Stimulated activated CD4-positive, alpha-beta T cell treated with anti-CD3 and anti-CD28 coated beads, TNF-alpha, amount 100 ng/mL, for 1 hour (primary cell): ENCODE data around the gene AKAP10.
"Not testable (repeated sequence)": the region's sequence is repeated elsewhere in the genome, so short reads cannot be mapped to it uniquely, and the experiment has no call there.

Experiments
- DNase-seq, 3 donors: peaks; one replicate each; pipeline ENCODE4 v3.0.0-alpha.2; 2020; ENCODE audit warnings: low read depth in 3 of 3, low spot score in 1 of 3

AKAP10 gene

DNA sequence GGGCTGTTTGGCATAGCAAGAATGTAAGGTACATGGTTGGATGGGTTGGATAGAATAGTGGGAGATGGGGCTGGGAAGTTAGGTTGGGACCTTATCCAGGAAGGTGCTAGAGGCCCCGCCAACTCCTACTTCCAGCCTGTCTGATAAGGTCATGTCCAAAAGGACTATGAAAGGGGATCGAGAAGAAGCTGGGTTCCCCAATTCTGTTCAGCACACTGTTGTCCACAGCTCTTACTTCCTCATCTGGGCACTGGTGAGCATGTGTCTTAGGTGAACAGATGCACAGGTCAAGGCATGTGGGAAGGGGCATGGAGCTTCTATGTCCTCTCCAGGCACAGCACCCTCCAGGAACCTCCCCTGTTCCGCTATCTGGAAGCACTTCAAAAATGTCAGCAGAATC lies 104.3 kb downstream of the AKAP10 start:
- DNase-seq, result no peak

GRCh38 chr17:19868079-19868395 lies 109.6 kb downstream of the AKAP10 start:
- DNase-seq, result no peak

- peak in 2 of 3 donors; percentile 18 to 42 for DNase-seq
Measured at GRCh38 chr17:19867329-19868078, 110.1 kb downstream of the AKAP10 start, which contains the start of gene ULK2. Gene ULK2 (minus strand): TSS chr17:19867936. CDS start chr17:19867417, 519 bp downstream.

DNA sequence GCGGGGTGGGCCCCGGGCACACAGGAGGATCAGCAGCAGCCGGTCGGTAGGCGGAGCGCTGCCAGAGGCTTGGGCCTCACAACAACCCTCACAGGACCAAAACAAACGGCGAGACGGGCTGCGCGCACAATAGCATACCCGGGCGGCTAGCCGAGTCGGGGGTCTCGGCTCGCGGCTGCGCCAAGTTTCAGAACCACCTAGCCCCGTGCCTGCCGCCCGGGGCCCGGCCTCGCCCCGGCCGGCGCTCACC lies 110.6 kb downstream of the AKAP10 start:
- peak in 2 of 3 donors; percentile 9 to 35 for DNase-seq

DNA sequence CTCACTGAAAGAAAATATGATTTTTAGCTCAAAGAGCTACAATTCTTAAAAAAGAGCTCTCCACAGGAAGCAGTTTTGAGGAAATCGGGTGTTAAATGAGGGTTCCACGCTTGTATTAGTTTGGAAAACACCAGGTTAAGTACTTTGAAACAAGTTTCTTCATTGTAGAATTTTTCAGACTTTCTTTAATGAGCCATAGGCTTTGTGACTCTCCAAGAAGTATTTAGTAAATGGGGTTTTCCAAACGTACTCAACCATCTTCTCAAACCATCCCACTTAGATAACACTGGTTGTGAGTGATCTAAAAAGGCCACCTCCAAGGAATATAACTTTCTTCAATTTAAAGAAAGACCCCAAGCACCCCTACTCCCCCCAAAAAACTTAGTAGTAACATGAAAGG lies 112.6 kb downstream of the AKAP10 start:
- no peak for DNase-seq

GRCh38 chr17:19860647-19861177 lies 116.9 kb downstream of the AKAP10 start:
- not testable (repeated sequence) for DNase-seq

GRCh38 chr17:19857640-19858039 lies 120.0 kb downstream of the AKAP10 start:
- no peak for DNase-seq
